GM18519 (cell line): ENCODE data around the gene PCDH17.

ENCODE experiments used
- ATAC-seq: cut with Tn5 transposase; IDR thresholded peaks from one replicate; pipeline ENCODE4 v1.9.1; 2021; ENCODE audit warnings: mild to moderate bottlenecking, moderate library complexity; ENCODE audit not compliant: unreplicated experiment, low FRiP score

The PCDH17 gene

DNA sequence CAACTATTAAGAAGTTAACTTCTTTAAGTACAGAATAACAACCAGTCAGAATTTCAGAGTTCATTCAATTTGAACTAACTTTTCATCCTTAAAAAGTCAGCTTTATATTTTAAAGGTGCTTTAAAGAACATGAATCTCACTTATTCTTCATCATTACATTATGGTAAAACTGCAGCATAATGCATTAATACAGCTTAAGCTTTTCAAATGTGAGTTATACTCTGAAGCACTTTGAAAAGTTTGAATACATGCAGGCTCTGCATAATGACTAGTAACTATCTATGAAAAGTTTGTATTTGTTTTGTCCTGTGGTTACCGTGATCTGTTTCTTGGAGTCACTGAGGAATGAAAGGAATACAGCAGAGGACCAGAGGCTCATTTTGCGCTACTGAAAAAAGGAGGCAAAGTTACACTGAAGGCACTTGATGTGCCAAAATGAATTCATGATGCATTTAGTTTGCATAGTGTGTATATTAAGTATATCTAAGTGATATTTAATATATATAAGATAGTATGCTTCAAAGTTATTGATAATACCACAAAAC is 4.1 kb downstream of the PCDH17 start:
- ATAC-seq, result no peak

DNA sequence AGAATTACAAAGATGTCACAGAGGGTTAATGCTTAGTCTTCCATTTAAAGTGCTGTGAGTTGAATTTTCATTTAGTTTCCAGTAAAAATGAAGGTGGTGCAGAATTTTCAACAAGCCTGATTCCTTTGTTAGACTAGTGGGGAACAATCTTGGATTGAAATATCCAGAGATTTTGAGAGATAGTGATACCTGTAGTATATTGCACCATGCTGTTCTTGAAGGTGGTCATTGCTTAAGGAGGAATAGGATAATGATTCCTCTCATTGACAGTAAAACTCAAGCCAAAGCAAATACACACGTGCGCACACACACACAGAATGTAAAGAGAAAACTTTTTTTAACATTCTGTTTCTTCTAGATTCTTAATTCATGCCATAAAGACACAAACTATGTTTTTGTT is 5.3 kb downstream of the PCDH17 start:
- no peak for ATAC-seq

DNA sequence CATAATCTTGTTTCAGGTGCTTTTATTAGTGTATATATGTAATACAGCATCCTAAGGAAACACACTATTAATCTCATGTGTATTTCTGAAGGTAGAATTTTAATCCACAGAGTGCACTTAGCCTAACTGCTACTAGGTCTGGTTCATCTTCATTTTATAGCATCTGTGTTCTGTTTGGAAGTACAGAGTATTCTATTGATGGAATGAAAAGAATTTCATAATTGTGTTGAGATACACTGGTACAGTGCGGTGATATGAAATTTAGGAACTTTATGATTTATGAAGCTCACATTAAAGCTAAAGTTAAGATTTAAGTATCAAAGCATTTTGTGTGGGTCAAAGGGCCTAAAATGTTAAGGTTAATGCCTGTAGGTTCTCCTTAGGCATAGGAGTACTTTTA is 6.0 kb downstream of the PCDH17 start:
- no peak for ATAC-seq

DNA sequence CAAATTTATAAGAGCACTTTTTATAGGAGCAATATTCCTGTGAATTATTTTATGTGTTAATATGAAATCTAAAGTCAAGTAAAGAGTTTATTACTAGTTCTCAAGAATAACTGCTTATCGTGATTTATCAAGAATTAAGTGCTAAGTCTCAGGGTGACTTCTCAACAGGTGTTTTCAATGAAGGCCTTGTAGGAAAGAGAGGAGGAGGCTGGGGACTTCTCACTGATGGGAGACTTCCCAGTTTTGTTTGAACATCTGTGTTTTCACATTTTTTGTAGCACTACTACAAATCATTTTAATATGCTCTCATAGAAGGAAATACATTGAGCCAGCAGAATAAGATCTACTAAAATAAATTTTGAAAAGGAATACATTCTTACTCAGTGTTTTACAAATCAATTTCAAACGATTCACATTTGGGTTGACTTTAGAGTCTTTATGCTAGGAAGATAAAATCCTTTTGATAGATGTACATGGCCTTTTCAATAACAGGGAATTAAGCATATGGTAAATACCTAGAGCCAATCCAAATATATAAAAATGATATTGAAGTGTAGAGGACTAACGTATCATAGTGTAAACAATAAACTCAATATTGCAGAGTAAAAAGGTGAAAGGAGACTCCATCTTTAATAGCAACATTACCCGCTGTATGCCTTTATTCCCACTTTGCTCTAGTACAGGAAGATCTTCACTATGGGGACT is 6.8 kb downstream of the PCDH17 start:
- ATAC-seq, result no peak

DNA sequence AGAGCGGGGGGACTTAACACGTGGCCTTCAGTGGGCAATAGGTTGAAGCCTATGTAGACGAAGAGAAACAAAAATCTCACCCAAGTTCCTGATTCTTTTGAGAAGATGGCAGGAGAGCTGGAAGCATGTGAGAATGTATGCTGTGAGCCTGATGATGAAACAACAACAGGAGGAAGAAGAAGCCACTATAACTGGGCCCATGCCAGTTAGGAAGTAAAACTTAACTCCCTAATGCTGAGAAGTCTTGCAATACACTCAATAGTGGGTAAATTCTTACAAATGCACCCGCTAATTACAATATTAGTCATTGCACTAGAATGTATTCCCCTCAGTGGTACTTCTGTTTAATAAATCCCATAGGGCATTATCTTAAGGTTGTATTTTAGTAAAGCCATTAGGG is 9.1 kb downstream of the PCDH17 start:
- ATAC-seq, result no peak

DNA sequence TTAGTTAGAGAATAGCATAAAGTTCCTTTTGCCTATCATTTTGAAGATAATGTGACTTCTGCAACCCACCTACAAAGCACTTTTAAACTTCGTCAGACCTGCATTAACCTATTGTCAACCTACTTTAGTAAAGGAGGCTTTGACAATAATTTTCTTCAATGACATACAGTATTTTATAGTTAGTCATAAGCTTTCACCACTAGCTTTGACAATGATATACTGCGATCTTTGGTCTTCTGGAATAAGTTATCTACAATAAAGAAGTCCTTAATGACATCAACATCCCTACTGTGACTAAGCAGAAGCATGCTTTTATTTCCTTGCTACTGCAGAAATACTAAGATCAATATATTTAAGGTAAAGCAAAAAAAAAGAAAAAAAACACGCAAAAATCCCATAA is 9.5 kb downstream of the PCDH17 start:
- ATAC-seq, result no peak

DNA sequence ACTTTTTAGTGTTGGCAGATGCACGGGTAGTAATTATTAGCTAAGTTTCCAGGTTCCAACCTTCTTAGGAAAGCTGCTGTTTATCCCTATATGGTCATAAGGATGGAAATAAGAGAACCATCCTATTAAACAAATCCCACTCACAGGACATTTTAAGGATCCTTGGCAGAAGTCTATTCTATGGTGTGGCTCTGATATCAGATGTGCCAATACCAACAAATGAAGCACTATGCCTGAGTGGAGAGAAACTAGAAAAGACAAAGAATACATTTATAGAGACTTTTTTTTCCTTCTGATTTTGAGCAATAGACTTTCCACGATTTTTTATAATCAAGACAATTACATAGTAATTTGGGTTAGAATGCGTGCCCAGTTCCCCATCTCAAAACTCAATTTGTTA is 12.6 kb downstream of the PCDH17 start:
- ATAC-seq, result no peak

DNA sequence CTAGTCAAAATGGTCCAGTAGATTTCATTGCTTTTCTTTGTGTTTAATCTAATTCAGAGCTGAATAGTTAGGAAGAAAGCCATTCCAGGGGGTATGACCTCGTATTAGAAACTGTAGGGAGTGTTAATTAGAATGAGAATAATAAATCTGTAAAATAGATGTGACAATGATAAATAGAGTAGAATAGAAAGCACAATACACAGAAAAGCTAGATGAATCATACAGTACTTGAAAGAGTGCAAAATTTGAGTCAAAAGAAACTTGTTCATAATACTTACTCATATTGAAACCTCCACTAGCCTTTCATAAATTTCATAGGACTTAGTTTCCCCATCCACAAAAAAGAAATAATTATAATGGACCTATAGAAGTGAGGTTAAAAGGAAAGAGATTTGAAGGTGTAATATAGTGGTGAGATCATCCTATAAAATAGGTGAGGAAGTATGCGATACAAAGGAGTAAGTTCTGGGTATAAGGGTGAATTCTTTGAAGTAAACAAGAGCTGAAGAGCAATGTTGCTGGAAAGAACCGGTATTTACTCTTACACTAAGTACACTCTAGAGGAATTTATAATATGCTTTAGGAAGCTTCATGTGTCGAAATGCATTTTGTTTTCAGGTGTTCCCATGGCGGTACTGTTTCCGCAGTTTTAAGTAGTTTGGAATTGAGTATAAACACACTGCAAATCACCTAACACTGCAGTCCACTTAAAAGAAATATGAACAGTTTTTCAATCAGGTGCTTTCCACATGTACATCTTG is 21.9 kb downstream of the PCDH17 start:
- no peak for ATAC-seq

DNA sequence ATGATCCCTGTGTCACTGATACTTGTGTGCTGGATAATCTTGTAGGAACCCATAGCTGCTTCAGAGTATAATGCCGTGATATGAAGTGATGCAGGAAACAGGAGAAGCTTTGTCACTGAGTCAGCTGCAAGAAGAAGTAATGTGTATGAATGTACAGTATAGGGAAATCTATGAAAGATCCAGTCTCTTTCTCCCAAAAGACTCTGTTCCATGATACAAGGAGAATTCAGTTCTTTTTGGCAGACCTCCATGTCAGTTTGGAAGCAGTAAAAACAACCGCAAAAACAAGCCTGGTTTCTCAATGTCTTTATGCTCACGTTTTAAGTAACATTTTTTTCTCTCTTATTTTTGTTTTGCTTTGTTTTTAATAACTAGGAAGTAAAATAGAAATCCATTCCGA is 33.9 kb downstream of the PCDH17 start:
- no peak for ATAC-seq

DNA sequence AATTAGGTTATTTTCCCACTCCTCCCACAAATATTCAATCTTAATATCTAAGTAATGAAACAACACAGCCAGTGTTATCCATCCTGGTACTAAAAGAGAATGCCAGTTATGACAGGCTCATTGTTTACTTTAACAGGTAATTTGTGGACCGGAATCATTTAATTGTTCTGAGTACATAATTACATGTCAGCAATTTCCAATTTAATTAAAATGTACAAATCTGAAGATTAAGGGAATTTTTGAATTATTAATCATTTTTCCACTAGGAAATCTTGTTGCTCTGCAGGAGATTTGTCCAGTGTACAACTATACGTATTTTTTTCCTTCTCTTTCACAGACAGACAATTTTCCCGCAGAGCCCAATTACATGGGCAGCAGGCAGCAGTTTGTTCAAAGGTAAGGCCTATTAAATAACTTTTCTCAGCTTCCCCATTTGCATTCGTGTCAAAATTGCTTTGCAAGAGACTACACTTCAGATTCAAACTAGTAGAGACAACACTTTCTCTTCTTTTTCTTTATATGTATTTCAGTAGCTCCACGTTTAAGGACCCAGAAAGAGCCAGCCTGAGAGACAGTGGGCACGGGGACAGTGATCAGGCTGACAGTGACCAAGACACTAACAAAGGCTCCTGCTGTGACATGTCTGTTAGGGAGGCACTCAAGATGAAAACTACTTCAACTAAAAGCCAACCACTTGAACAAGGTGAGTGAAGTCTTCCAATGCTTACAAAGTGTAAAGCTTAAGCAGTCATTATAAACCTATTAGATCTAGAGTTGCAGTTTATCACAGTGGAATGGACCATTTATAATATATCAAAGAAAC is 34.8 kb downstream of the PCDH17 start:
- ATAC-seq, result no peak

DNA sequence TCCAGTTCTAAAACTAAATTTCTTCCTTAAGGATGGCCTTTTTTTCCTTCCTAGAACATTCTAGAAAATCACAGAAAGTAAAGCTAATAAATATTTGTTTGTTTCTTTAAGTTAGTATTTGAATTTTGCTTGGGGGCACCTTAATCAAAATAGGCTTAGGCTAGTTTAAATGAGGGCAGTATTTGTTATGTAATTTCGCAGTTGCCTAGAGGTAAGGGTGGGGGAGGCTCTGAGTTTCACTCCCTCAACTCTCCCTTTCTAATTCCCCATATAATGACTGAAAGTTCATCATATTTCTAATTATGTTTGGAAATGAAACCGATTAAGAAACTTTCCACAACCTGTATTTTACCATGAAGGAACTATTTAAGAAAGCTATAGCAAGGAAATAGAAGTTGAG is 40.6 kb downstream of the PCDH17 start:
- ATAC-seq, result no peak

DNA sequence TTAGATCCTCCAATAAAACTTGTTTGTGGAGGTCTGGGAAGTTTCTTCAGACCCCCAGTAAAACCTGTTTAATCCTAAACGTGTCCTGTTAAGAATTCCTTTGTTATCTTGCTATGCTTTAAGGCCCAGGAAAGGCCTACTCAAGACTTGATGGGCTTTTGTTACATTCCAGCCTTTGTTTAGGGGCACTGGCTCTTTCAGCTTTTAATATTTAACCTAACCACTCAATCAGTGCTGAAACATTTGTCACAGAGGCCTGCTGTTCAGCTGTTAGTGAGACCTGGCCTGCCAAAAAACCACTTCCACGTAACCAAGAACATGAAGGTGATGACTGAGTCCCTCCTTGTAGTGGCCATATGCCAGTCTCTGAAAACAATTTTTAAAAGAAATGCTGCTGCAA is 41.7 kb downstream of the PCDH17 start:
- ATAC-seq, result no peak

DNA sequence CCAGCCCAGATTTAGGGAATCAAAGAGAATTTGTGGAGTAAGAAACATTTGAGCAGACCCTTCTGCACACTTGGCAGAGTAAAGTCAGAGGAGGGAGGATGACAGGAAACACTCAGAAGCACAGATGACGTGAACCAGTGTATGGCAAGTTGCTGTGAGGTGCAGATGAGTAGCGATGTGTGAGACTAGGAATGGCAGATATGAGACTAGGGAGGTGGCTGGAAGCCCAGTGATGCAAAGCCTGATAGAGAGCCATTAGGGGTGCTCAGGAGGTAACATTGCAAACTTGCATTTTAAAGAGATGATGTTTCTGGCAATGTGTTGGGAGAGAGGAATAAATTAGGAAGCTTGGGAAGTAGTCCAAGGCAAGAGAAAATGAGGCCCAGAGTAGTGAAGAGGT is 44.0 kb downstream of the PCDH17 start:
- no peak for ATAC-seq

DNA sequence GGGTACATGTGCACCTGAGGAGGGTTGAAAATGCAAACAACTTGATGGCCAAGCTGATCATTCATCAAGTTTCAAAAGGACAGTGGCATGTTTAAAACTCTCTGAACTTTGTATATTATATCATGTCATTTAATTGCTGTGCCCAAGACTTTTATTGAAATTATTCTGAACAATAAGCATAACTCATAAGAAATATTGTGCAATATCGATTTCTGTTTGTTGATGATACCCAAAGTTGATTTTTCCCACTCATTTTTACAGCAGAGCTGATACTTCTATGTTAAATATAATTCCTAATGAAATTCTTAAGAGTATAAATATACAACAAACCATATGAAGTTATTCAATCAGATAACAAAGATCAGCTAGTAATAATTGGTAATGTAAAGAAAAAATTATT is 49.1 kb downstream of the PCDH17 start:
- no peak for ATAC-seq

DNA sequence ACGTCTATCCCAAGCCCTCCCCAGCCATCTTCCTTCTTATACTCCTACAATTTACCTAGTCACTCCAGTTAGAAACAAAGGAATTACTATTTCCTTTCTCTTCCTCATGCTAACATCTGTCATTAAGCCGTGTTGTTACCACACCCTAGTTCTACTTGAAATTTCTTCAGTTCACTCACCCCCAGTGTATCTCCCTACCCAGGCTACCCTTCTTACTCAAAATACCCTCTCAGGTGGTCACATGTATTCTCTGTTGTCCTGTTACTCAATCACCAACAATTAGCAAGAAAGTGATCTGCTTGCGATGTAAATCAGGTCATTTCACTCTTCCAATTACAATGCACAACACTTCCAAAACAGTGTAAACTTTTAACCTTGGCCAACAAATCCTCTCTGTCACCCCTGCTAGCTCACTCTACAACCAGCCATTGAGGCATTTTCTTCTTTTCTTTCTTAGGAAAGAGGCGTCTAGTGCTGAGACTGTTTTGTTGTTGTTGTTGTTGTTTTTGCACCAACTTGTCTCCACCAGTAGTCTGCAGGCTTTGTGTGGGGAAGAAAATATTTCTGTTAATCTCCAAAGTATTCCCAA is 50.7 kb downstream of the PCDH17 start:
- no peak for ATAC-seq

DNA sequence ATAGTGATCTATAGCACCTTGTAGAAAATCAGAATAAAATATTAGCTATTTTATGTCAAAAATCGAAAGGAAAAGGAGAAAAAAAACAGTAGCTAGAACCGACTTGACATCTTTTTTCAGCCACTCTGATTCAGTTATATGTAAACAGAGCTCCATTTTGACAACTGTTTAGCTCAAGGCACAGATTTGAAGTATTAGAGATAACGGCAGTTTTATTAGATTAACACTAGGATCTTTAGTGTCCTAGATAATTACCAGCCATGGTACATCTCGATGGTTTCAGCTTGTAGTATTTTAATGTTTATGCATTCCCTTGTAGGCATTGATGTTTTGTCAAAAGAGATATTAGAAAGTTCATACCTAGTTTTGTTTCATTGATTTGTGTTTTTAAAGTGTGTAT is 67.3 kb downstream of the PCDH17 start:
- no peak for ATAC-seq

DNA sequence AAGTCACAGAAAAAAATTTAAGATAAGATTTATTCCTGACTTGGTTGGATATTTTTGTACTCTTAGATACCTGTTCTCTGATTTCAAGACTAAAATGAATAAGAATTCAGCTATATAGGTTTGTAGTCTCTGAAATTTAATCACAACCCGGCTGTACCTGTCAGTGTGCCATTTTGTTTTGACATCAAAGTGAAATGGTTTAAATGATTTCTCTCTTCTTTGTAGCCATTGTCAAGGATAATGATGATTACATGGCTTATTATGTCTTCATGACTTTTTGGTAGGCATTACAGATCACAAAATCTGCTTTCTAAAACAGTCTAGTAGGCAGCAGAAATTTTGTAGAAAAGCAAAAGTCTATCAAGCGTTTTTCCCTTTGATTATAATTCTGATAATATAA is 72.5 kb downstream of the PCDH17 start:
- ATAC-seq, result no peak

DNA sequence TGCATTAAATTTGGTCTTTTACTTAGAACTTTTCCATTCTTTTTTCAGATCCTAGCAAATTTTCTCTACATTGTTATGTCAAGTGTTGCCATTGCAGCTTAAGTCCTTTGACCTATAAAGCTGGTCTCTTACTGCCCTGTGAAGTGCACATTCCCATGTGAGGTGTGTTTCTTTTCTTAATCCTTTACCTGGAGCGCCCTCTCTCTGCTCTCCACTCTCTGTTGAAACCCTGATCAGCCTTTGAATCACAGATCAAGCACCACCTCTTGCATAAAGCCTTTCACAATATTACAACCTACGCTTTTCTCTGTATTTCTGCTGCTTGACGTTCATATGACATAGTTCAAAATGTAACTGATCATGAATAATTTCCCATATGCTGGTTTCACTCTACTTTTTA is 84.8 kb downstream of the PCDH17 start:
- ATAC-seq, result no peak

DNA sequence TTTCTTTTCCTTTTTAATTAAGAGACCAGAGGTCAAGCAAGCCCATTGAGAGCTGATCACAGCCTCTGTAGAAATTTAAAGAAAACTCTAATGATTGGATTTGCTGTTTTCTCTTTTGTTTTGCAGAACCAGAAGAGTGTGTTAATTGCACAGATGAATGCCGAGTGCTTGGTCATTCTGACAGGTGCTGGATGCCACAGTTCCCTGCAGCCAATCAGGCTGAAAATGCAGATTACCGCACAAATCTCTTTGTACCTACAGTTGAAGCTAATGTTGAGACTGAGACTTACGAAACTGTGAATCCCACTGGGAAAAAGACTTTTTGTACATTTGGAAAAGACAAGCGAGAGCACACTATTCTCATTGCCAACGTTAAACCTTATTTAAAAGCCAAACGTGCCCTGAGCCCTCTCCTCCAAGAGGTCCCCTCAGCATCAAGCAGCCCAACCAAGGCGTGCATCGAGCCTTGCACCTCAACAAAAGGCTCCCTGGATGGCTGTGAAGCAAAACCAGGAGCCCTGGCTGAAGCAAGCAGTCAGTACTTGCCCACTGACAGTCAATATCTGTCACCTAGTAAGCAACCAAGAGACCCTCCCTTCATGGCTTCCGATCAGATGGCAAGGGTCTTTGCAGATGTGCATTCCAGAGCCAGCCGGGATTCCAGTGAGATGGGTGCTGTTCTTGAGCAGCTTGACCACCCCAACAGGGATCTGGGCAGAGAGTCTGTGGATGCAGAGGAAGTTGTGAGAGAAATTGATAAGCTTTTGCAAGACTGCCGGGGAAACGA is 93.1 kb downstream of the PCDH17 start:
- no peak for ATAC-seq

DNA sequence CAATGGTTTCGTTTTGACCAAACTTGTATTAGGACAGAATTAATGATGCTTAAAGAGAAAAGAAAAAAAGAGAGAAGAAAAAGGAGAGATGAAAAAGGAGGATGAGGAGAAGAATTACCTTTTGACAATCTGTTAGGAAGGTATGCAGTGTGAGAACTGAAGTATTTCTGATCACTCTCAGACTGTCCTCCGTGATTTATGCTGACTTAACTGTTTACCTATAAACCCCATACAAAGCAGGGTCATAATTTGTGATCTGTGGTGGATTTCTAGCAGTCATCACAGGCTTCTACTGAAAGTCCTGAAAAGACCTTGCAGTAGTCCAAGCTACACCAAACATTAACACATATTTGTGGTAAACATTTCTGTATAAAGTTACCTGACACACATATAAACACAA is 93.9 kb downstream of the PCDH17 start:
- no peak for ATAC-seq
